Activated CD4-positive, alpha-beta T cell treated with anti-CD3 and anti-CD28 coated beads for 24 hours (primary cell): Measurements from ENCODE around the gene HDAC10.
"Not testable (repeated sequence)": the region's sequence is repeated elsewhere in the genome, so short reads cannot be mapped to it uniquely, and the experiment has no call there.

Source experiments
- DNase-seq, 2 donors: peaks; one replicate each; pipeline ENCODE4 v3.0.0-alpha.2; 2020; ENCODE audit warnings: low read depth in 2 of 2

Gene HDAC10

GRCh38 chr22:50285568-50286229 is 34.6 kb upstream of the HDAC10 start:
- DNase-seq, result no peak

GRCh38 chr22:50284479-50284878 is 33.4 kb upstream of the HDAC10 start:
- no peak for DNase-seq

- no peak for DNase-seq
Measured at GRCh38 chr22:50283821-50284220, 32.8 kb upstream of the HDAC10 start.

GRCh38 chr22:50282361-50283155 is 31.5 kb upstream of the HDAC10 start:
- DNase-seq, result no peak

- DNase-seq, result no peak
Measured at GRCh38 chr22:50281957-50282356, 30.9 kb upstream of the HDAC10 start.

- no peak for DNase-seq
Measured at GRCh38 chr22:50281384-50281760, 30.3 kb upstream of the HDAC10 start.

GRCh38 chr22:50280708-50281383 is 29.8 kb upstream of the HDAC10 start:
- no peak for DNase-seq

GRCh38 chr22:50280022-50280707 is 29.1 kb upstream of the HDAC10 start:
- no peak for DNase-seq

- no peak for DNase-seq
Measured at GRCh38 chr22:50278956-50279619, 28.0 kb upstream of the HDAC10 start.

GRCh38 chr22:50278461-50278860 is 27.4 kb upstream of the HDAC10 start:
- DNase-seq, result no peak

- no peak for DNase-seq
Measured at GRCh38 chr22:50277761-50278160, 26.7 kb upstream of the HDAC10 start.

GRCh38 chr22:50276143-50276542 is 25.1 kb upstream of the HDAC10 start:
- peak in 1 of 2 donors; percentile 35 for DNase-seq

- DNase-seq, result no peak
Measured at GRCh38 chr22:50275181-50276055, 24.4 kb upstream of the HDAC10 start.

- no peak for DNase-seq
Measured at GRCh38 chr22:50274771-50275170, 23.7 kb upstream of the HDAC10 start.

GRCh38 chr22:50274311-50274710 is 23.2 kb upstream of the HDAC10 start:
- no peak for DNase-seq

- DNase-seq, result not testable (repeated sequence)
Measured at GRCh38 chr22:50273781-50274180, 22.7 kb upstream of the HDAC10 start.

GRCh38 chr22:50273352-50273751 is 22.3 kb upstream of the HDAC10 start:
- DNase-seq, result not testable (repeated sequence)

- DNase-seq, result no peak
Measured at GRCh38 chr22:50272044-50272802, 21.2 kb upstream of the HDAC10 start.

GRCh38 chr22:50271519-50271970 is 20.5 kb upstream of the HDAC10 start:
- peak in 1 of 2 donors; percentile 52 for DNase-seq
